ENCODE data around the gene NPY.

Gene NPY

DNA sequence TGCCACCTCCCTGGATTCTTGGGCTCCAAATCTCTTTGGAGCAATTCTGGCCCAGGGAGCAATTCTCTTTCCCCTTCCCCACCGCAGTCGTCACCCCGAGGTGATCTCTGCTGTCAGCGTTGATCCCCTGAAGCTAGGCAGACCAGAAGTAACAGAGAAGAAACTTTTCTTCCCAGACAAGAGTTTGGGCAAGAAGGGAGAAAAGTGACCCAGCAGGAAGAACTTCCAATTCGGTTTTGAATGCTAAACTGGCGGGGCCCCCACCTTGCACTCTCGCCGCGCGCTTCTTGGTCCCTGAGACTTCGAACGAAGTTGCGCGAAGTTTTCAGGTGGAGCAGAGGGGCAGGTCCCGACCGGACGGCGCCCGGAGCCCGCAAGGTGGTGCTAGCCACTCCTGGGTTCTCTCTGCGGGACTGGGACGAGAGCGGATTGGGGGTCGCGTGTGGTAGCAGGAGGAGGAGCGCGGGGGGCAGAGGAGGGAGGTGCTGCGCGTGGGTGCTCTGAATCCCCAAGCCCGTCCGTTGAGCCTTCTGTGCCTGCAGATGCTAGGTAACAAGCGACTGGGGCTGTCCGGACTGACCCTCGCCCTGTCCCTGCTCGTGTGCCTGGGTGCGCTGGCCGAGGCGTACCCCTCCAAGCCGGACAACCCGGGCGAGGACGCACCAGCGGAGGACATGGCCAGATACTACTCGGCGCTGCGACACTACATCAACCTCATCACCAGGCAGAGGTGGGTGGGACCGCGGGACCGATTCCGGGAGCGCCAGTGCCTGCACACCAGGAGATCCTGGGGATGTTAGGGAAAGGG lies 913 bp downstream of the NPY start:
- peak; percentile 21 for FAIRE-seq
- TF ChIP-seq TAF1 (IDR thresholded peaks at IDR 0.05; ENCODE audit: borderline replicate concordance, low read depth, low read length) (no peak), POLR2AphosphoS5 (IDR thresholded peaks at IDR 0.05; ENCODE audit: low read depth, low read length) (no peak), POLR2A (IDR thresholded peaks at IDR 0.05; ENCODE audit: low read depth, low read length) (no peak)
- DNase-seq (ENCODE audit: insufficient read length) = no peak

GRCh38 chr7:24290004-24290641 lies 6.1 kb downstream of the NPY start:
- peak; percentile 99 for FAIRE-seq
- no peak for TF ChIP-seq TAF1 (IDR thresholded peaks at IDR 0.05; ENCODE audit: borderline replicate concordance, low read depth, low read length)
- TF ChIP-seq POLR2AphosphoS5 (IDR thresholded peaks at IDR 0.05; ENCODE audit: low read depth, low read length) = no peak
- no peak for TF ChIP-seq POLR2A (IDR thresholded peaks at IDR 0.05; ENCODE audit: low read depth, low read length)
- peak; percentile 34 for DNase-seq (ENCODE audit: insufficient read length)

- TF ChIP-seq POLR2AphosphoS5 (IDR thresholded peaks at IDR 0.05; ENCODE audit: low read depth, low read length) = no peak
- TF ChIP-seq POLR2A (IDR thresholded peaks at IDR 0.05; ENCODE audit: low read depth, low read length) = no peak
- TF ChIP-seq TAF1 (IDR thresholded peaks at IDR 0.05; ENCODE audit: borderline replicate concordance, low read depth, low read length) = no peak
- DNase-seq (ENCODE audit: insufficient read length) (no peak), FAIRE-seq (no peak)
These were observed 7.3 kb downstream of the NPY start for GRCh38 chr7:24291271-24291670.

DNA sequence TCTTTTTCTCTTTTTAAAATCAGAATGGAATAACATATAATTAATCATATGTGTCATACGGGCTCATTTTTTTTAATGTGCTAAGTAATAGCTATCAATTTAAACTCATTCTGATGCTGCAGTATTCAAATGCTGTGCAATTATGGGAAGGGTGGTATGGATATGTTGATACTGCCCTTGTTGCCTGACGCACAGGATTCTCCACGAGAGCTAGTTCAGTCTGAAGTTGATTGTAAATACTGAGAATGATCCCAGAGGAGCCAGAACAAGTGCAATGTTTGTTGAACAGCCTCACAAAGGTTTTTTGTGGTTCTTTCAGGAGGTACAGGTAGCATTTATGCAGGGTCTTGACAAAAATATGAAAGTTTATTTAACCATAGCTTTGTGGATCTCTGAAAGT lies 13.4 kb downstream of the NPY start:
- DNase-seq (ENCODE audit: insufficient read length) = no peak
- FAIRE-seq = no peak
- TF ChIP-seq POLR2A (IDR thresholded peaks at IDR 0.05; ENCODE audit: low read depth, low read length) (no peak), POLR2AphosphoS5 (IDR thresholded peaks at IDR 0.05; ENCODE audit: low read depth, low read length) (no peak), TAF1 (IDR thresholded peaks at IDR 0.05; ENCODE audit: borderline replicate concordance, low read depth, low read length) (no peak)

GRCh38 chr7:24298696-24299095 lies 14.7 kb downstream of the NPY start:
- FAIRE-seq (peak; percentile 30), DNase-seq (ENCODE audit: insufficient read length) (no peak)
- TF ChIP-seq POLR2AphosphoS5 (IDR thresholded peaks at IDR 0.05; ENCODE audit: low read depth, low read length) = no peak
- no peak for TF ChIP-seq TAF1 (IDR thresholded peaks at IDR 0.05; ENCODE audit: borderline replicate concordance, low read depth, low read length)
- TF ChIP-seq POLR2A (IDR thresholded peaks at IDR 0.05; ENCODE audit: low read depth, low read length) = no peak

GRCh38 chr7:24299192-24299591 lies 15.2 kb downstream of the NPY start:
- no peak for FAIRE-seq
- TF ChIP-seq POLR2A (IDR thresholded peaks at IDR 0.05; ENCODE audit: low read depth, low read length) (no peak), POLR2AphosphoS5 (IDR thresholded peaks at IDR 0.05; ENCODE audit: low read depth, low read length) (no peak), TAF1 (IDR thresholded peaks at IDR 0.05; ENCODE audit: borderline replicate concordance, low read depth, low read length) (no peak)
- DNase-seq (ENCODE audit: insufficient read length) = no peak

GRCh38 chr7:24301703-24302102 lies 17.7 kb downstream of the NPY start:
- TF ChIP-seq TAF1 (IDR thresholded peaks at IDR 0.05; ENCODE audit: borderline replicate concordance, low read depth, low read length) = no peak
- no peak for TF ChIP-seq POLR2A (IDR thresholded peaks at IDR 0.05; ENCODE audit: low read depth, low read length)
- TF ChIP-seq POLR2AphosphoS5 (IDR thresholded peaks at IDR 0.05; ENCODE audit: low read depth, low read length) = no peak
- DNase-seq (ENCODE audit: insufficient read length) (no peak), FAIRE-seq (no peak)

DNA sequence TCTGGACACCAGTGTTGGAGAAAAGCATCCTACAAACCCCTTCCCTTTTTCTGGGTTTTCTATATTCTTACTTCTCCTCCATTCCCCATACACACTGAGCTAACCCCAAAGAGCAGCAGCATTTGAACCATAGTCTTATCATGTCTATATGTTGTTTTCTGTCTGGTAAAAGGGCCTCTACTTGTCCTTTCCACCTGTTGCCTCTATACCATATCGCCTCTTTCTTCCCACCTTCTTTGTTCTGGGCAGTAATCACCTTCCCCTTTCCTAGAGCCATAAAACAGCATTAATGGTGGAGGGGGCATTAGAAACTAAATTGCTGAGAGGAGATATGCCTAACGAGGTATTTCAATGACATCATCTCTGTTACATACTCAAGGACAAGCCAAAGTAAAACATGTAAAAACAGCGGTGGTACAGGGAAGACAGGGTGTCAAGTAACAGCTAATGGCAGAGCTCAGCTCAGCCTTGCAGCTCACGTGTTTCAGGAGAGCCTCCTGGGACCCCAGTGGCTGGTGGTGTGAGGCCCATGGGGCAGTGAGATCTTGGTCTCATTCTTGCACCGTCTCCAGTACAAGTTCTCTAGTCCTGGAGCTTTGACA lies 20.6 kb downstream of the NPY start:
- no peak for FAIRE-seq
- no peak for DNase-seq (ENCODE audit: insufficient read length)
- TF ChIP-seq POLR2AphosphoS5 (IDR thresholded peaks at IDR 0.05; ENCODE audit: low read depth, low read length) (no peak), POLR2A (IDR thresholded peaks at IDR 0.05; ENCODE audit: low read depth, low read length) (no peak), TAF1 (IDR thresholded peaks at IDR 0.05; ENCODE audit: borderline replicate concordance, low read depth, low read length) (no peak)

GRCh38 chr7:24307326-24307725 lies 23.3 kb downstream of the NPY start:
- FAIRE-seq (no peak), DNase-seq (ENCODE audit: insufficient read length) (no peak)
- no peak for TF ChIP-seq TAF1 (IDR thresholded peaks at IDR 0.05; ENCODE audit: borderline replicate concordance, low read depth, low read length)
- TF ChIP-seq POLR2A (IDR thresholded peaks at IDR 0.05; ENCODE audit: low read depth, low read length) = no peak
- TF ChIP-seq POLR2AphosphoS5 (IDR thresholded peaks at IDR 0.05; ENCODE audit: low read depth, low read length) = no peak

DNA sequence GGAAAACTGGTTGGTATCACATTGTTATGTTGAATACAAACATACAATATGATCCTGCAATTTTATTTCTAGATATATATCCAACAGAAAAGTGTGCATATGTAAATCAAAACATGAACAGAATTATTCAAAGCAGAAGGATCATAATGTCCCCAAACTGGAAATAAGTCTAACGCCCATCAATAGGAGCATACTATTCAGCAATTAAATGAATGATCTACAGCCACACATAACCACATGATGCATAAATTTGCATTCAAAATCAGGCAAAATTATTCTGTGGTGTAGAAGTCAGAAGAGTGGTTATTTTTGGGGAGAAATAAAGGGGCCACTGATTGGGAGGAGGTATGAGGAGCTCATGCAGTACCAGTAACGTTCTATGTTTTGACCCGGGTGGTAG lies 28.6 kb downstream of the NPY start:
- TF ChIP-seq POLR2A (IDR thresholded peaks at IDR 0.05; ENCODE audit: low read depth, low read length) = no peak
- TF ChIP-seq POLR2AphosphoS5 (IDR thresholded peaks at IDR 0.05; ENCODE audit: low read depth, low read length) = no peak
- no peak for TF ChIP-seq TAF1 (IDR thresholded peaks at IDR 0.05; ENCODE audit: borderline replicate concordance, low read depth, low read length)

DNA sequence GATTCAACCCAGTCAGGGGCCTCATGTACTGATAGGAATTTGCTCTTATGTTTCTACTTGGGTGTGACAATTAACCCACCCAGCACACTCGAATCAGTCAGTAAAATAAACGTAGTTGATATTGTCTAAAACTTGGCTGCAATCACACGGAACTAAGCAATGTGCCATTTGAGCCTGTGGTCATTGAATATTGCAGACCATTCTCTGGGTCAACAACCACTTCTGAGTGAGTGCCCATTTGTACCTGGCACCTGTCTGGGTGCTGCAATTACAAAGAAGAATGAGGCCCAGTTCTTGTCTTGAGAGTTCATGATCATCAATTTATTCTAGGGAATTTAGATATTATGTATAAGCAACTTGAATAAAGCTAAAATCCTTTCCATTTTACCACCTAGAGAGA lies 29.8 kb downstream of the NPY start:
- DNase-seq (ENCODE audit: insufficient read length) (no peak), FAIRE-seq (no peak)
- TF ChIP-seq POLR2A (IDR thresholded peaks at IDR 0.05; ENCODE audit: low read depth, low read length) (no peak), TAF1 (IDR thresholded peaks at IDR 0.05; ENCODE audit: borderline replicate concordance, low read depth, low read length) (no peak), POLR2AphosphoS5 (IDR thresholded peaks at IDR 0.05; ENCODE audit: low read depth, low read length) (no peak)

More for the DNA sequence above, 28.6 kb downstream of the NPY start:
- DNase-seq (ENCODE audit: insufficient read length) (no peak), FAIRE-seq (no peak)
